GM12872 (cell line): ENCODE data around the gene KRTAP19-8.

Experiments used
- CTCF ChIP-seq: IDR thresholded peaks from 3 replicates; pipeline ENCODE4 v1.5.1; 2011; ENCODE audit warnings: low read depth, mild to moderate bottlenecking, low read length, moderate library complexity; ENCODE audit not compliant: insufficient read depth

KRTAP19-8 gene

GRCh38 chr21:31038376-31038775 is at the start of gene KRTAP19-8:
Gene KRTAP19-8, minus strand, starts transcription at chr21:31038476. Its CDS starts 33 bp downstream, at chr21:31038443.
- TF ChIP-seq CTCF = no peak

- TF ChIP-seq CTCF = no peak
Observed at GRCh38 chr21:31087639-31088473, 49.6 kb upstream of the KRTAP19-8 start.

GRCh38 chr21:31084689-31085088 is 46.4 kb upstream of the KRTAP19-8 start:
- no peak for TF ChIP-seq CTCF

GRCh38 chr21:31078796-31079195 is 40.5 kb upstream of the KRTAP19-8 start:
- no peak for TF ChIP-seq CTCF

- no peak for TF ChIP-seq CTCF
Observed at GRCh38 chr21:31078216-31078615, 39.9 kb upstream of the KRTAP19-8 start.

GRCh38 chr21:31075848-31076247 is 37.6 kb upstream of the KRTAP19-8 start:
- TF ChIP-seq CTCF = no peak

GRCh38 chr21:31072533-31072932 is 34.3 kb upstream of the KRTAP19-8 start:
- TF ChIP-seq CTCF = no peak
